ENCODE data around the gene CD46.

DNA sequence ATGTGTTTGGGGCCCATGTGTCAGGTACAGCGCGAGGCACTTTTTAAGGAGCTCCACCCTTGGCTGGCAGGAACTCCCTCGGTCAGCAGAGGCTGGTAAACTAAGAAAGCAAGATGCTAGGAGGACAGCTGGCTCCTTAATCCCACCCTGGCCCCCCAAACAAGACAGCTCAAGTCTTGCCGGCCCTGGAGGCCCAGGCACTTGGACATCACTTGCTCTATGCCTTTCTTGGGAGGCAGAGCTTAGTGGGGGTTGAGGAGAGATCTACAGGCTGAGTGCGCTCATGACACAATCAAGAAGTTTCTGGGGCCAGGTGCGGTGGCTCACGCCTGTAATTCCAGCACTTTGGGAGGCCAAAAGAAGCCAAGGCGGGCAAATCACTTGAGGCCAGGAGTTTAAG, 80.9 kb downstream of the CD46 start:
- TF ChIP-seq, protein P1, sequence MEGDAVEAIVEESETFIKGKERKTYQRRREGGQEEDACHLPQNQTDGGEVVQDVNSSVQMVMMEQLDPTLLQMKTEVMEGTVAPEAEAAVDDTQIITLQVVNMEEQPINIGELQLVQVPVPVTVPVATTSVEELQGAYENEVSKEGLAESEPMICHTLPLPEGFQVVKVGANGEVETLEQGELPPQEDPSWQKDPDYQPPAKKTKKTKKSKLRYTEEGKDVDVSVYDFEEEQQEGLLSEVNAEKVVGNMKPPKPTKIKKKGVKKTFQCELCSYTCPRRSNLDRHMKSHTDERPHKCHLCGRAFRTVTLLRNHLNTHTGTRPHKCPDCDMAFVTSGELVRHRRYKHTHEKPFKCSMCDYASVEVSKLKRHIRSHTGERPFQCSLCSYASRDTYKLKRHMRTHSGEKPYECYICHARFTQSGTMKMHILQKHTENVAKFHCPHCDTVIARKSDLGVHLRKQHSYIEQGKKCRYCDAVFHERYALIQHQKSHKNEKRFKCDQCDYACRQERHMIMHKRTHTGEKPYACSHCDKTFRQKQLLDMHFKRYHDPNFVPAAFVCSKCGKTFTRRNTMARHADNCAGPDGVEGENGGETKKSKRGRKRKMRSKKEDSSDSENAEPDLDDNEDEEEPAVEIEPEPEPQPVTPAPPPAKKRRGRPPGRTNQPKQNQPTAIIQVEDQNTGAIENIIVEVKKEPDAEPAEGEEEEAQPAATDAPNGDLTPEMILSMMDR (IDR thresholded peaks at IDR 0.05) = no peak
- TF ChIP-seq POLR2A (IDR thresholded peaks at IDR 0.05) = no peak

Measured in testis (tissue), 2 donors.